ENCODE data around the gene HSD17B12. TPM values are rescaled to one million over a fixed set of nuclear protein-coding genes. Genes with fewer than 3 reads are reported as not detected.

The HSD17B12 gene
- polyA plus RNA-seq, 1 experiment: 67.7 TPM

DNA sequence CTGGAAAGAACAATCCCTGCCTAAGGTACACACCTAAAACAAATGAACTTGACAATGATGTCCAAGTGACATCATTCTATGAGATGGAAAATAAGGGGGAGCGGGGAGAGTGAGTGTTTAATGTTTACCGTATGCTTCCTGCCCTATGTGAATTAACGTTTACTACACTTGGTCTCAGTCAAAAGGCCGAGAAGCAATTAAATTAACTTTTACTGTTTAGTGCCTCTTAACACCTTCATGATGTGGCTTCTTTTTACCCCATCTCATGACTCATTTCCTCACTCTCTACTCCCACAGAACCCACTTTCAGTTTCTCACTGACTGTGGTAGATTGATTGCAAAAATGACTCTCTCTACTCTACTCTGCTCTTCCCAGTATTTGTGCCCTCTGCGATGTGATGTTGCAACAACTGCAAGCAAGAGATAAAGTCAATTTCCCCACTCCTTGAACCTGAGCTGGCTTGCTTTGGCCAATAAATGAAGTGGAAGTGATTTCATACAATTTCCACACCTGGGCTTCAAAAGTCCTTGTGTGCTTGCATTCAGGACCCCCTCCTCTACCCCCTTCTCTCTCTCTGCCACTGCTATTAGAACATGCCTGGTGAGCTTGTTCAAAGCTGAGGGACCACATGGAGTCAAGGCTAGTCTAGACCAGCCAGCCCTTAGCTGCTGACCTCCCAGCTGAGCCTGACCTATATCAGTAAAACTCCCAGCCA lies 188.5 kb downstream of the HSD17B12 start:
- ChIA-PET POLR2A (no interaction called here), CTCF (interaction anchor here (1.7 kb wide), 1 partner anchor 17 kb away, joined by 5 read pairs; no protein-coding TSS in a partner anchor)
- H3K4me3 ChIP-seq (ENCODE audit: low read depth, low read length): no peak overlapping the region
- H3K36me3 ChIP-seq (ENCODE audit: control insufficient read depth, insufficient read depth, low read length): no peaks in the 10 kb centered on the region
- TF ChIP-seq, protein P1, sequence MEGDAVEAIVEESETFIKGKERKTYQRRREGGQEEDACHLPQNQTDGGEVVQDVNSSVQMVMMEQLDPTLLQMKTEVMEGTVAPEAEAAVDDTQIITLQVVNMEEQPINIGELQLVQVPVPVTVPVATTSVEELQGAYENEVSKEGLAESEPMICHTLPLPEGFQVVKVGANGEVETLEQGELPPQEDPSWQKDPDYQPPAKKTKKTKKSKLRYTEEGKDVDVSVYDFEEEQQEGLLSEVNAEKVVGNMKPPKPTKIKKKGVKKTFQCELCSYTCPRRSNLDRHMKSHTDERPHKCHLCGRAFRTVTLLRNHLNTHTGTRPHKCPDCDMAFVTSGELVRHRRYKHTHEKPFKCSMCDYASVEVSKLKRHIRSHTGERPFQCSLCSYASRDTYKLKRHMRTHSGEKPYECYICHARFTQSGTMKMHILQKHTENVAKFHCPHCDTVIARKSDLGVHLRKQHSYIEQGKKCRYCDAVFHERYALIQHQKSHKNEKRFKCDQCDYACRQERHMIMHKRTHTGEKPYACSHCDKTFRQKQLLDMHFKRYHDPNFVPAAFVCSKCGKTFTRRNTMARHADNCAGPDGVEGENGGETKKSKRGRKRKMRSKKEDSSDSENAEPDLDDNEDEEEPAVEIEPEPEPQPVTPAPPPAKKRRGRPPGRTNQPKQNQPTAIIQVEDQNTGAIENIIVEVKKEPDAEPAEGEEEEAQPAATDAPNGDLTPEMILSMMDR (IDR thresholded peaks at IDR 0.05; ENCODE audit: insufficient read depth, low read depth, low read length): no peak
- no peak for DNase-seq (ENCODE audit: low read depth)
- peaks cover 10% of the 10 kb centered on the region for H3K27me3 ChIP-seq (ENCODE audit: control insufficient read depth, insufficient read depth, low read length)

DNA sequence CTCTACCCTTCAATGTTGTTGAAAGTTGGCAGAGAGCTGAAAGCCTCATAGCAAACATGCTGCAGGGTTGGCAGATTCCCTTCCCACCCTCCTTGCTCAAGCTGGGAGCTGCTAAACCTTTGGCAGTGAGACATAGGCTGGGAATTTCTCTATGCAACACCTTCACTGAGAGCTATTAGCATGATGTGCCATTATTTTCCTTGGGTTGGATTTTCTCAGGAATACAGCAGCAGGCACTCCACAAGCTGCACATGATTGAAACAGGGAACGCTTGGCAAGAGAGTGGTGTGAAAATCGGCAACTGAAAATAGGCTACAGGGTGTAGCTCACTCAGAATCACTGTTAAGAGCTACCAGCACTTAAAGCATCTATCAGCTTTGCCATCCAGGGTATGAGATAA lies 190.5 kb downstream of the HSD17B12 start:
- ChIA-PET POLR2A (no interaction called here), CTCF (no interaction called here)
- TF ChIP-seq, protein P1 (IDR thresholded peaks at IDR 0.05; ENCODE audit: insufficient read depth, low read depth, low read length): no peak
- Histone ChIP-seq H3K27me3 (ENCODE audit: control insufficient read depth, insufficient read depth, low read length) (peaks cover 10% of the 10 kb centered on the region), H3K36me3 (ENCODE audit: control insufficient read depth, insufficient read depth, low read length) (no peaks in the 10 kb centered on the region), H3K4me3 (ENCODE audit: low read depth, low read length) (no peak overlapping the region)
- DNase-seq (ENCODE audit: low read depth): no peak

DNA sequence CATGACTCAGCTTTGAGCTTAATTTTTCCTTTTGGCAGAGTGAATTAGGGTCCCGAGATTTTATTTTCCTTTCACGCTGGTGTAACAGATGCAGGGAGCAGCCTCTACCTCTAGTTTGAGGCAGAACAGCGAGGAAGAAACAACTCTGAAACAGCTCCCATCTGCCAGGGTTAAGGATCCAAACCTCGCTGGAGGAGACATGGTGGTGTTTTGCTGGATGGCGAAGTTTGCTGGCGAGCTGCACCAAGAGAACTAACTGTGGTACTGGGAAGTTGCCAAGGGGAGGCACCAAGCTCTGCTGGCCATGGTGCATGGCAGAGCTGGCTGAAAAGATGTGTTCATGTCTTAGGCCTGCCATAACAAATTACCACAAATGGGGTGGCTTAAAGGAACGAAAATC lies 192.5 kb downstream of the HSD17B12 start:
- Histone ChIP-seq H3K27me3 (ENCODE audit: control insufficient read depth, insufficient read depth, low read length) (peaks cover 10% of the 10 kb centered on the region), H3K4me3 (ENCODE audit: low read depth, low read length) (no peak overlapping the region), H3K36me3 (ENCODE audit: control insufficient read depth, insufficient read depth, low read length) (no peaks in the 10 kb centered on the region)
- TF ChIP-seq, protein P1 (IDR thresholded peaks at IDR 0.05; ENCODE audit: insufficient read depth, low read depth, low read length): no peak
- ChIA-PET CTCF (interaction anchor here (1.1 to 1.2 kb wide), 2 partner anchors 17 to 47 kb away, joined by 3 read pairs; no protein-coding TSS in a partner anchor), POLR2A (no interaction called here)
- DNase-seq (ENCODE audit: low read depth): no peak

- POLR2A ChIA-PET: no interaction called here
- TF ChIP-seq, protein P1 (IDR thresholded peaks at IDR 0.05; ENCODE audit: insufficient read depth, low read depth, low read length): no peak
- Histone ChIP-seq H3K36me3 (ENCODE audit: control insufficient read depth, insufficient read depth, low read length) (no peaks in the 10 kb centered on the region), H3K27me3 (ENCODE audit: control insufficient read depth, insufficient read depth, low read length) (peaks cover 10% of the 10 kb centered on the region), H3K4me3 (ENCODE audit: low read depth, low read length) (no peak overlapping the region)
- CTCF ChIA-PET: no interaction called here
- DNase-seq (ENCODE audit: low read depth): no peak
These were observed 193.5 kb downstream of the HSD17B12 start for GRCh38 chr11:43874078-43874477.

DNA sequence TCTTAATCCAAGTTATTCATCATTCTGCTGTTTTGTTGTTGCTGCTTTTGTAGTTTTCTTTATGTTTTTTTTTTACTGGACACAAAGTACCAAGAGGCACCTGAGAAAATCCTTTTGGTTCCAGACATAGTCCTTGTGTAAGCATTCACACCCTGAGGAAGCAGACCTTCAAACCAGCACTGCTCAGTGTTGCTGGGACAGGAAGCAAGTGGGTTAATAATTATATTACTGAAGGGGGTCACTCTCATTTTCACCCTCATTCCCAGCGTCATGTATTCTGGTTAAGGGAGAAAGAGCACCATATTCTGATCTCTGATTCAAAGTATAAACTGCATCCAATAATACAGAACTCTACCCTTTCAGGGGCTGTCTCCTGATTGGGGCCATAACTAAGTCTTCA lies 194.2 kb downstream of the HSD17B12 start:
- H3K4me3 ChIP-seq (ENCODE audit: low read depth, low read length): no peak overlapping the region
- CTCF ChIA-PET: no interaction called here
- peaks cover 10% of the 10 kb centered on the region for H3K27me3 ChIP-seq (ENCODE audit: control insufficient read depth, insufficient read depth, low read length)
- no peak for DNase-seq (ENCODE audit: low read depth)
- no peaks in the 10 kb centered on the region for H3K36me3 ChIP-seq (ENCODE audit: control insufficient read depth, insufficient read depth, low read length)
- POLR2A ChIA-PET: no interaction called here
- TF ChIP-seq, protein P1 (IDR thresholded peaks at IDR 0.05; ENCODE audit: insufficient read depth, low read depth, low read length): no peak

Data from BJ (cell line).